ENCODE results near the gene LRRC45. TPM values are rescaled to one million over a fixed set of nuclear protein-coding genes. Genes with fewer than 3 reads are reported as not detected.
"Not testable (repeated sequence)": the region's sequence is repeated elsewhere in the genome, so short reads cannot be mapped to it uniquely, and the experiment has no call there.

Gene LRRC45
- total RNA-seq, 2 donors from 2014 or later = 6.1 to 14.2 TPM

DNA sequence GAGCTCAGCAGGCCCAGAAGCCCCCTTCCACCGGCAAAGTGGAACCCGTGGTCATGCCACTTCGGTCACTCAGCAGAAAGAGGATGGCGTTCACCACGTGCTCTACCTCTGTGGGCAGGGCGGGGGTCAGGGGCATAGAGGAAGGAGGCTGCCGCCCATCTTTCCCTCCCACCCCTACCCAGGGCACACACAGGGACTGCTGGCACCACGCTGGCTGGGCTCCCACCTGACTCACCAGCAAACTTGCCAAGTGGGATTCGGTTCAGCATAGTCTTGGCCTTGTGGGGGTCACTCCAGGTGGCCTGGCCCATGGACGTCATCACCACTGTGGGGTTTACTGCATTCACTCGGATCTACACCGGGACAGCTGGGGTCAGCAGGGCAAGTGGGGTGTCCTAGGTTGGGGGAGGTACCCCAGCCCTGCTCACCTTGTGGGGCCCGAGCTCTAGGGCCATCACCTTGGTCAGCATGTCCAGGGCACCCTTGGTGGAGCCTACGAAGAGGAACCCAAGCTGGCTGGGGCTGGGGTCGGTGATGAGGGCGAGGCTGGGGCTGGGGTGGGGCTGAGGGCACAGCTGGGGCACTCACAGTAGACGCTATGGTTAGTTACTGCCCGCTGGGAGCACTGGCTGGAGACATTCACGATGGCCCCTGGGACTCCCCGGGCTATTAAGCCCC is 13.0 kb downstream of the LRRC45 start:
- TF ChIP-seq CTCF (IDR thresholded peaks at IDR 0.05) = no peak
- H3K27me3 ChIP-seq (replicated peaks; ENCODE audit: insufficient read depth) = no peaks in the 10 kb centered on the region
- ATAC-seq (ENCODE audit: insufficient number of reproducible peaks, low FRiP score, low read depth) = no peak
- peak overlapping the region; percentile 85 for H3K4me3 ChIP-seq
- H3K27ac ChIP-seq = peak overlapping the region; percentile 95
- H3K9me3 ChIP-seq = no peaks in the 10 kb centered on the region
- peaks cover 8 to 22% of the 10 kb centered on the region in 2 donors for H3K4me1 ChIP-seq (ENCODE audit: control insufficient read depth in 1 of 2, low read depth in 2 of 2)
- H3K36me3 ChIP-seq = no peaks in the 10 kb centered on the region
- DNase-seq (ENCODE audit: low spot score) = no peak

- H3K4me1 ChIP-seq (ENCODE audit: control insufficient read depth in 1 of 2, low read depth in 2 of 2) = peaks cover 8 to 20% of the 10 kb centered on the region in 2 donors
- no peaks in the 10 kb centered on the region for H3K36me3 ChIP-seq
- no peaks in the 10 kb centered on the region for H3K27me3 ChIP-seq (replicated peaks; ENCODE audit: insufficient read depth)
- H3K4me3 ChIP-seq = peak overlapping the region; percentile 85
- no peak for ATAC-seq (ENCODE audit: insufficient number of reproducible peaks, low FRiP score, low read depth)
- peak overlapping the region; percentile 95 for H3K27ac ChIP-seq
- no peak for DNase-seq (ENCODE audit: low spot score)
- no peak for TF ChIP-seq CTCF (IDR thresholded peaks at IDR 0.05)
- H3K9me3 ChIP-seq = no peaks in the 10 kb centered on the region
Measured at GRCh38 chr17:82036634-82037091, 13.6 kb downstream of the LRRC45 start.

GRCh38 chr17:82037092-82037888 is 14.2 kb downstream of the LRRC45 start, which contains the start of gene DCXR:
TSS of gene DCXR (minus strand) at chr17:82037697. CDS start at chr17:82037682, 15 bp downstream.
- Histone ChIP-seq H3K9me3 (no peaks in the 10 kb centered on the region), H3K36me3 (no peaks in the 10 kb centered on the region), H3K4me3 (peak within 1 kb of the TSS; percentile 85), H3K4me1 (ENCODE audit: control insufficient read depth in 1 of 2, low read depth in 2 of 2) (peaks cover 5 to 20% of the 10 kb centered on the region in 2 donors), H3K27me3 (replicated peaks; ENCODE audit: insufficient read depth) (no peaks in the 10 kb centered on the region), H3K27ac (peak within 1 kb of the TSS; percentile 95)
- DNase-seq (ENCODE audit: low spot score) (peak; percentile 88), ATAC-seq (ENCODE audit: insufficient number of reproducible peaks, low FRiP score, low read depth) (peak; percentile 93)
- peak; percentile 56 for TF ChIP-seq CTCF (IDR thresholded peaks at IDR 0.05)

DNA sequence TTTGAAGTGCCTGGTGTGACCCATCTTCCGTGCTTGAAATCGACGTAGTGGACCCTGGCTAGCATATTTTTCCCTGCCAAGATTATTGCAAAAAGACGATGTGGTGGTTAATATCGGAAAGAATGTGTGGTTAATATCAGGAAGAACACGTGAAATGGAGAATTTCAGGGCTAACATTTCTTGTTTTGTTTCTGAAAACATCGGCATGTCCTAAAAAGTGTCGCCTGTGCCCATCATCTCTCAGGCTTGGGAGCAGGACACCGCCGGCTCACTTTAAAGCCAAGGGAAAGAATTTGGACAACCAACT is 14.7 kb downstream of the LRRC45 start:
- DNase-seq (ENCODE audit: low spot score) (no peak), ATAC-seq (ENCODE audit: insufficient number of reproducible peaks, low FRiP score, low read depth) (no peak)
- H3K27me3 ChIP-seq (replicated peaks; ENCODE audit: insufficient read depth) = no peaks in the 10 kb centered on the region
- no peak for TF ChIP-seq CTCF (IDR thresholded peaks at IDR 0.05)
- no peaks in the 10 kb centered on the region for H3K9me3 ChIP-seq
- peak overlapping the region; percentile 95 for H3K27ac ChIP-seq
- H3K4me1 ChIP-seq (ENCODE audit: control insufficient read depth in 1 of 2, low read depth in 2 of 2) = peaks cover 5 to 20% of the 10 kb centered on the region in 2 donors
- H3K4me3 ChIP-seq = peak overlapping the region; percentile 85
- no peaks in the 10 kb centered on the region for H3K36me3 ChIP-seq

GRCh38 chr17:82038796-82039409 is 15.8 kb downstream of the LRRC45 start:
- peaks cover 5 to 20% of the 10 kb centered on the region in 2 donors for H3K4me1 ChIP-seq (ENCODE audit: control insufficient read depth in 1 of 2, low read depth in 2 of 2)
- H3K4me3 ChIP-seq; ATAC-seq (ENCODE audit: insufficient number of reproducible peaks, low FRiP score, low read depth); H3K27ac ChIP-seq; H3K9me3 ChIP-seq; DNase-seq (ENCODE audit: low spot score); H3K36me3 ChIP-seq; H3K27me3 ChIP-seq (replicated peaks; ENCODE audit: insufficient read depth): not testable (repeated sequence)
